Activated CD8-positive, alpha-beta T cell treated with anti-CD3 and anti-CD28 coated beads for 36 hours (primary cell): ENCODE results near the gene VIL1. TPM values are rescaled to one million over a fixed set of nuclear protein-coding genes. Genes with fewer than 3 reads are reported as not detected.

Source experiments
- ATAC-seq: fragments of 200-7000 bp; cut with Tn5 transposase; one replicate; pipeline ENCODE4 v1.10.0; 2021; ENCODE audit warnings: mild to moderate bottlenecking, moderate library complexity
- CTCF ChIA-PET: fragments of 350-600 bp; sonication (Branson Sonifier 250); formaldehyde crosslinking; loops from one replicate; lab custom pipeline; 2021; ENCODE audit warnings: antibody characterized with exemption; lab: Charles Lee
- POLR2A ChIA-PET: fragments of 350-600 bp; sonication (Branson Sonifier 250); formaldehyde crosslinking; loops from one replicate; lab custom pipeline; 2021; ENCODE audit warnings: antibody characterized with exemption; lab: Charles Lee
- DNase-seq: peaks from one replicate; pipeline ENCODE4 v3.0.0-alpha.2; 2020
- H3K27ac Mint-ChIP-seq: one replicate; pipeline ENCODE4 v1.8.0; 2021; ENCODE audit warnings: mild to moderate bottlenecking, mixed read lengths
- H3K27me3 Mint-ChIP-seq: one replicate; pipeline ENCODE4 v1.8.0; 2021; ENCODE audit warnings: mixed read lengths
- H3K36me3 Mint-ChIP-seq: one replicate; pipeline ENCODE4 v1.8.0; 2021; ENCODE audit warnings: low read depth, mixed read lengths
- H3K4me1 Mint-ChIP-seq: one replicate; pipeline ENCODE4 v1.8.0; 2021; ENCODE audit warnings: low read depth, mixed read lengths
- H3K4me3 Mint-ChIP-seq: one replicate; pipeline ENCODE4 v1.8.0; 2021; ENCODE audit warnings: mild to moderate bottlenecking, moderate library complexity, mixed read lengths
- H3K9me3 Mint-ChIP-seq: one replicate; pipeline ENCODE4 v1.8.0; 2021; ENCODE audit warnings: mixed read lengths
- intact Hi-C: fragments of 100-400 bp; cut with micrococcal nuclease; formaldehyde crosslinking; loops from one replicate; pipeline ENCODE4 v1.10.0; 2022
- total RNA-seq, 2 experiments: library from RNA; stranded (reverse); gene quantifications; one replicate each; pipeline ENCODE4 v1.2.3, GENCODE V29; 2021
- TF ChIP-seq, protein P1 (sequence below): fragments of 200-600 bp; IDR thresholded peaks from one replicate; pipeline ENCODE4 v1.8.0; 2022; ENCODE audit warnings: antibody characterized with exemption, mild to moderate bottlenecking

The VIL1 gene
- total RNA-seq, 2 experiments from 2014 or later: not detected

DNA sequence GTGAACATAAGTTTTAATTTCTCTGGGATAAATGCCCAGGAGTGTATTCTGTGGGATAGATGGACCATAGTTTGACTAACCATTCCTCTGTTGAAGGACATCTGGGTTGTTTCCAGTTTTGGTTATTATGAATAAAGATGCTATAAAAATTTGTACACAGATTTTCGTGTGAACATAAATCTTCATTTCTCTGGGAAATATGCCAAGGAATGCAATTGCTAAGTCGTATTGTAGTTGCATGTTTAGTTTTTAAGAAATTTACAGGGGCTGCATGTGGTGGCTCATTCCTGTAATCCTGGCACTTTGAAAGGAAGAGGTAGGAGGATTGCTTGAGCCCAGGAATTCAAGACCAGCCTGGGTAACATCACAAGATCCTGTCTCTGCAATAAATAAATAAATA lies 43.7 kb upstream of the VIL1 start:
- intact Hi-C loops: no loop called here
- ATAC-seq (no peak), DNase-seq (no peak)
- Mint-ChIP-seq H3K4me3 (no peak overlapping the region), H3K27me3 (no peaks in the 10 kb centered on the region), H3K36me3 (no peaks in the 10 kb centered on the region), H3K4me1 (no peaks in the 10 kb centered on the region), H3K9me3 (no peaks in the 10 kb centered on the region), H3K27ac (no peak overlapping the region)
- ChIA-PET CTCF (interaction anchor here (1.7 kb wide), 1 partner anchor 18 kb away, joined by 8 read pairs; the partner anchor contains the start of gene CATIP), POLR2A (no interaction called here)
- TF ChIP-seq, protein P1, sequence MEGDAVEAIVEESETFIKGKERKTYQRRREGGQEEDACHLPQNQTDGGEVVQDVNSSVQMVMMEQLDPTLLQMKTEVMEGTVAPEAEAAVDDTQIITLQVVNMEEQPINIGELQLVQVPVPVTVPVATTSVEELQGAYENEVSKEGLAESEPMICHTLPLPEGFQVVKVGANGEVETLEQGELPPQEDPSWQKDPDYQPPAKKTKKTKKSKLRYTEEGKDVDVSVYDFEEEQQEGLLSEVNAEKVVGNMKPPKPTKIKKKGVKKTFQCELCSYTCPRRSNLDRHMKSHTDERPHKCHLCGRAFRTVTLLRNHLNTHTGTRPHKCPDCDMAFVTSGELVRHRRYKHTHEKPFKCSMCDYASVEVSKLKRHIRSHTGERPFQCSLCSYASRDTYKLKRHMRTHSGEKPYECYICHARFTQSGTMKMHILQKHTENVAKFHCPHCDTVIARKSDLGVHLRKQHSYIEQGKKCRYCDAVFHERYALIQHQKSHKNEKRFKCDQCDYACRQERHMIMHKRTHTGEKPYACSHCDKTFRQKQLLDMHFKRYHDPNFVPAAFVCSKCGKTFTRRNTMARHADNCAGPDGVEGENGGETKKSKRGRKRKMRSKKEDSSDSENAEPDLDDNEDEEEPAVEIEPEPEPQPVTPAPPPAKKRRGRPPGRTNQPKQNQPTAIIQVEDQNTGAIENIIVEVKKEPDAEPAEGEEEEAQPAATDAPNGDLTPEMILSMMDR: no peak

DNA sequence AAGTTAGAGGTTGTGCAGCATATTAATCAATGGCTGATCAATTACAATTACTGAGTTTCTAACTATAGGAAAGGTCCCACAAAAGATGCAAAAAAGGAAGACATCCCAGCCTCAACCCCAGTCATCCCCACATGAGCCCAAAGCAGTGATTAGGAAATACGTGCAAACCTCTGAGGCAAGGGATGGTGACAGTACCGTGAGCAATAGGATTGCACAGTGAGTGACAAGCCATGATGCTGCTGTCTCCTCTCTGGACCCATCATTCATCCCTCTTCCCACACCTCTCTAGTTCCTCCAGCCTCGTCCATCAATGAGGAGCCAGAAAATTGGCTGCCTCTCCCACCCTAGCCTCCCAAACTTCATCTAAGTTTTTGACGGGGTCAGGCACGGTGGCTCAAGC lies 40.9 kb upstream of the VIL1 start:
- Mint-ChIP-seq H3K27me3 (no peaks in the 10 kb centered on the region), H3K9me3 (no peaks in the 10 kb centered on the region), H3K4me1 (no peaks in the 10 kb centered on the region), H3K27ac (no peak overlapping the region), H3K36me3 (no peaks in the 10 kb centered on the region), H3K4me3 (no peak overlapping the region)
- TF ChIP-seq, protein P1: no peak
- DNase-seq (no peak), ATAC-seq (no peak)
- intact Hi-C loops: no loop called here
- CTCF ChIA-PET: interaction anchor here (0.9 kb wide), 1 partner anchor 76 kb away, joined by 4 read pairs; no protein-coding TSS in a partner anchor
- POLR2A ChIA-PET: no interaction called here

DNA sequence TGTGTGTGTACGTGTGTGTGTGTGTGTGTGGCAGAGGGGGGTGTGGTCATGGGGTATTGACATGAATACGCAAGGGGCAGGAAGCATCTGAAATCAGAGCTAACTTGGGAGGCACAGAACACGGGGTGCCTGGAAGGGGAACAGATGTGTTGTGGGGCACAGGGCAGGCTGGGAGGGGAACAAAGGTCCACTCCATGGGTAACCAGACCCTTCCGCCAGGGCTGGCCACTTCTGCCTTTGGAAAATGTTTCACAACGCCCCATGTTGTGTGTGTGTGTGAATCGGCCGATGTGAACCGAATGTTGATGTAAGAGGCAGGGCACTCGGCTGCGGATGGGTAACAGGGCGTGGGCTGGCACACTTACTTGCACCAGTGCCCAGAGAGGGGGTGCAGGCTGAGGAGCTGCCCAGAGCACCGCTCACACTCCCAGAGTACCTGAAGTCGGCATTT lies 37.0 kb upstream of the VIL1 start, which contains the start of gene SLC11A1:
Gene SLC11A1 (plus strand): TSS at position 358 of the 451 bp plus-strand sequence. CDS start 96 bp downstream, outside the sequence.
- no peaks in the 10 kb centered on the region for H3K36me3 Mint-ChIP-seq
- no peaks in the 10 kb centered on the region for H3K27me3 Mint-ChIP-seq
- no peak for DNase-seq
- H3K4me1 Mint-ChIP-seq: no peaks in the 10 kb centered on the region
- ATAC-seq: no peak
- no peaks in the 10 kb centered on the region for H3K9me3 Mint-ChIP-seq
- POLR2A ChIA-PET: interaction anchor here (0.9 kb wide), 1 partner anchor 9 kb away, joined by 3 read pairs; no protein-coding TSS in a partner anchor
- CTCF ChIA-PET: no interaction called here
- TF ChIP-seq, protein P1: no peak
- intact Hi-C loops: no loop called here
- no peak within 1 kb of the TSS for H3K27ac Mint-ChIP-seq
- no peak within 1 kb of the TSS for H3K4me3 Mint-ChIP-seq

DNA sequence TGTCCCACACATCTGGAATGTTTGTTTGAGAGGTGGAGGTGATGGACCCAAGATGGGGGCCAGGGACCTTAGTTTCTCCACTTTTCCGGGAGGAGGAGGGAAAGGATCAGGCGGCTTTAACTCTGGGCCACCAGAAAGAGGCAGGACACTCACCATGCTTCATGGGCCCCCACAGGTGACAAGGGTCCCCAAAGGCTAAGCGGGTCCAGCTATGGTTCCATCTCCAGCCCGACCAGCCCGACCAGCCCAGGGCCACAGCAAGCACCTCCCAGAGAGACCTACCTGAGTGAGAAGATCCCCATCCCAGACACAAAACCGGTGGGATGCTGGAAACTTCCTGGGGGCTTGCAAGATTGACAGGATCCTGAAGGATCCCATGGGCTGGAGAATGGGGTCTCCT lies 36.1 kb upstream of the VIL1 start:
- peaks cover 7% of the 10 kb centered on the region for H3K4me1 Mint-ChIP-seq
- ChIA-PET CTCF (interaction anchor here (1.0 kb wide), 1 partner anchor 90 kb away, joined by 3 read pairs; no protein-coding TSS in a partner anchor), POLR2A (interaction anchor here (0.9 kb wide), 1 partner anchor 10 kb away, joined by 3 read pairs; no protein-coding TSS in a partner anchor)
- DNase-seq: no peak
- TF ChIP-seq, protein P1: no peak
- ATAC-seq: no peak
- H3K27me3 Mint-ChIP-seq: peaks cover 4% of the 10 kb centered on the region
- no peak overlapping the region for H3K27ac Mint-ChIP-seq
- no peak overlapping the region for H3K4me3 Mint-ChIP-seq
- intact Hi-C loops: no loop called here
- no peaks in the 10 kb centered on the region for H3K9me3 Mint-ChIP-seq
- no peaks in the 10 kb centered on the region for H3K36me3 Mint-ChIP-seq

DNA sequence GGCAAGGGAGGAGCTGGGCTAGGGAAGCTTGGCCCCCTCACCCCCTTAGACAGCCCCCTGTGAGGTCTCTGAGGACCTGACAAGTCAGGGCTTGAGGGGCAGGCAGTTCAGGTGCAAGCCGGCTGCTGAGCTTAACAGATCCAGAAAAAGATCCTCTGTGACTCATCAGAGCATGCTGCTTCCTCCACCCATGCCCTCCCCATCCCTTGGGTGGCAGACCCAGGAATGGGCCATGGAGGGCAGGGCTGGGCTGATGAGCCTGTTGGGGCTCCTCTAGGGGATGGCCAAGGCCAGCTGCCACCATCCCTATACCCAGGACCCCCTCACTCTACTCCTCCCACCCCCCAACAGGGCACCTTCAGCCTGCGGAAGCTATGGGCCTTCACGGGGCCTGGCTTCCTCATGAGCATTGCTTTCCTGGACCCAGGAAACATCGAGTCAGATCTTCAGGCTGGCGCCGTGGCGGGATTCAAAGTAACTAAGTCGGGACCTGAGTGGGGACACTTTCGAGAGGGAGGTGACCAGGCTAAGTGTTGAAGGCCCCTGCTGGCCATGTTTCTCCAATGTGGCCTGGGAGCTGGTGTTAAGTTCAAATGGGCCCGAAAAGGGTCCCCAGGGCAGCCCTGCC lies 34.9 kb upstream of the VIL1 start:
- Mint-ChIP-seq H3K4me1 (peaks cover 7% of the 10 kb centered on the region), H3K9me3 (no peaks in the 10 kb centered on the region), H3K36me3 (no peaks in the 10 kb centered on the region), H3K4me3 (no peak overlapping the region), H3K27me3 (peaks cover 4% of the 10 kb centered on the region), H3K27ac (no peak overlapping the region)
- POLR2A ChIA-PET: no interaction called here
- CTCF ChIA-PET: interaction anchor here (1.0 to 2.6 kb wide), 3 partner anchors 9 to 82 kb away, joined by 3 to 8 read pairs (median 4); no protein-coding TSS in a partner anchor
- intact Hi-C loops: no loop called here
- DNase-seq (no peak), ATAC-seq (no peak)
- TF ChIP-seq, protein P1: no peak
